MG63 (cell line): Measurements from ENCODE around the gene TANGO2. TPM values are rescaled to one million over a fixed set of nuclear protein-coding genes. Genes with fewer than 3 reads are reported as not detected.

ENCODE experiments used
- DNase-seq: peaks from one replicate; pipeline ENCODE4 v3.0.0-alpha.2; 2020
- H3K27me3 ChIP-seq: fragments of 250-450 bp; sonication (Bioruptor Pico); 2 replicates; pipeline ENCODE4 v1.5.1; 2020; ENCODE audit warnings: mild to moderate bottlenecking, moderate library complexity
- H3K36me3 ChIP-seq: fragments of 250-450 bp; sonication (Bioruptor Pico); 2 replicates; pipeline ENCODE4 v1.5.1; 2020; ENCODE audit warnings: mild to moderate bottlenecking, moderate library complexity
- H3K4me3 ChIP-seq: fragments of 250-450 bp; sonication (Bioruptor Pico); 2 replicates; pipeline ENCODE4 v1.5.1; 2020; ENCODE audit warnings: mild to moderate bottlenecking, moderate library complexity
- H3K9me3 ChIP-seq: fragments of 250-450 bp; sonication (Bioruptor Pico); 2 replicates; pipeline ENCODE4 v1.5.1; 2020; ENCODE audit warnings: mild to moderate bottlenecking, moderate library complexity
- total RNA-seq: library from RNA; depleted of rRNA; stranded (reverse); fragments of >200 nt; shearing (Covaris generic); gene quantifications from 2 replicates; pipeline ENCODE4 v1.2.3, GENCODE V29; 2014; ENCODE audit warnings: low replicate concordance

TANGO2 gene
- total RNA-seq, 1 experiment from 2014 or later, result 21.0 TPM

DNA sequence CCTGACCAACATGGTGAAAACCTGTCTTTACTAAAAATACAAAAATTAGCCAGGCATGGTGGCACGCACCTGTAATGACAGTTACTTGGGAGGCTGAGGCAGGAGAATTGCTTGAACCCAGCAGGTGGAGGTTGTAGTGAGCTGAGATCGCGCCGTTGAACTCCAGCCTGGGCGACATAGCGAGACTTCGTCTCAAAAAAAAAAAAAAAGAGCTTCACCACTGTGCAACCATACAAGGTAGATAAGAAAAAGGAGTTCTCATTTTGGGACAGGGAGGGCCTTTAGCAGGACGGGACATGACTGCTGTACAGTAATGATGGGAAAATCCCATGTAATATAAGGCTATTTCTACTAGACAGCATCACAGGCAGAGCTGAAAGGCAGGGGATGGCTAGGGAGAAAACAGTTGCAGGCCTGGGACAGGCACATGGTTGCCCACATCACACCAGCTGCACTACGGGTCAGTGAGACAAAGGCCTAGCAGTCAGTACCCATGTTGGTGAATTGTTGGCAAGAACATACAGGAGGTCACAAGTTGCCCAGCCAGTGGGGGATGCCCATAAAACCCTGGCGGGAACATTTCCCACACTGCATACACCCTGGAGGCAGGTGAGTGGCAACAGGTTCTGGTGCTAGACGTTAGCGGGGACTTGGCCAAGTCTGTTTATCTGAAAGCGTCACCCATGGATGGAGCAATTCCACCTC, 5.4 kb downstream of the TANGO2 start:
- H3K27me3 ChIP-seq, result no peaks in the 10 kb centered on the region
- no peak for DNase-seq
- peaks cover 5% of the 10 kb centered on the region; the same call in 1 of the 2 replicates for H3K36me3 ChIP-seq
- H3K9me3 ChIP-seq, result no peaks in the 10 kb centered on the region
- H3K4me3 ChIP-seq, result no peak overlapping the region

DNA sequence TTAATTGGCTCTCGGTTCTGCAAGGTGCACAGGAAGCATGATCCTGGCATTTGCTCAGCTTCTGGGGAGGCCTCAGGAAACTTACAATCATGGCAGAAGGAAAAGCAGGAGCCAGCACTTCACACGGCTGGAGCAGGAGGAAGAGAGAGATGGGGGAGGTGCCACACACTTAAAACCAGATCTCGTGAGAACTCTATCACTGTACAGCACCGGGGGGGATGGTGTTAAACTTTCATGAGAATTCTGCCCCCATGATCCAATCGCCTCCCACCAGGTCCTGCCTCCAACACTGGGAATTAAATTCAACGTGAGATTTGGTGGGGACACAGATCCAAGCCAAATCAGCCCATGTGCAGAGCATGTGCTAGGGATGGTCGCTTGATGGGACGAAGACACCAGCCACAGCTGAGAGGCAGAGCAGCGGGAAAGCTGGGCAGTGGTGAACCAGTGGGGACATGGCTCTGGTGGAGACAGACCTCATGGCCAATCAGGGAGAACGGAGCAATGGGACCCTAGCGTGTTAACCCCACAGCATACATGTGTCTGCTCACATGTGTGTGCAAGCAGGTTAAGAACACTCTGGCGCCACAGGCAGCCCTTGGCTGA, 6.2 kb downstream of the TANGO2 start:
- H3K4me3 ChIP-seq, result no peak overlapping the region
- no peaks in the 10 kb centered on the region for H3K27me3 ChIP-seq
- DNase-seq, result no peak
- peaks cover 7% of the 10 kb centered on the region for H3K36me3 ChIP-seq
- no peaks in the 10 kb centered on the region for H3K9me3 ChIP-seq

DNA sequence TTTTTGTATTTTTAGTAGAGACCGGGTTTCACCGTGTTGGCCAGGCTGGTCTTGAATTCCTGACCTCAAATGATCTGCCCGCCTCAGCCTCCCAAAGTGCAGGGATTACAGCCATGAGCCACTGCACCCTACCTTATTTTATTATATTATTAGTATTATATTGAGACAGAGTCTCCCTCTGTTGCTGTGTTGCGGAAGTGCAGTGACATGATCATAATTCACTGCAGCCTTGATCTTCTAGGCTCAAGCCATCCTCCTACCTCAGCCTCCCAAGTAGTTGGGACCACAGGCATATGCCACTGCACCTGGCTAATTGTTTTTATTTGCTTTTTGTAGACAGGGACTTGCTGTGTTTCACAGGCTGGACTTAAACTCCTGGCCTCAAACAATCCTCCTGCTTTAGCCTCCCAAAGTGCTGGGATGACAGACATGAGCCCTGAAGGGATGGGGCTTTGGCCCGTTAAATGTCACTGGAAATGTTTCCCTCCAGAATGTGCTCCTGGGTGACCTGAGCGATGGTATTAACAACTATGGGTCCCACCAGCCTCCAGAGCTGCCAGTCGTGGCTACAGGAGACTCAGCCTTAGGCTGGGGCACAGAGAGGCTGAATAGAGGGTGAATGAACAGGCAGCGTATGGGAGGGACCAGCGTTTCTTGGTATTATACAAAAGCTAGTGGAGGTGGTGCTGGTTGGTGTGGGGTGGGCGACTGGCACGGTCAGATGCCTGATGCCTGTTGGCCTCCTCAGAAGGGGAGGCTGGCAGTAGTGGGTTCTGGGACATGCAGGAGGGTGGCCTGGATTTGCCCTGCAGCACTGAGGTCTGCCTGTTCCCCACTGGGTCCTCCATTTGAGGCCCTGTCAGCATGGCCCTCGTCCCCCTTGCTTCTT, 7.3 kb downstream of the TANGO2 start:
- Histone ChIP-seq H3K36me3 (peaks cover 9% of the 10 kb centered on the region), H3K9me3 (no peaks in the 10 kb centered on the region), H3K4me3 (no peak overlapping the region), H3K27me3 (no peaks in the 10 kb centered on the region)
- DNase-seq, result no peak

DNA sequence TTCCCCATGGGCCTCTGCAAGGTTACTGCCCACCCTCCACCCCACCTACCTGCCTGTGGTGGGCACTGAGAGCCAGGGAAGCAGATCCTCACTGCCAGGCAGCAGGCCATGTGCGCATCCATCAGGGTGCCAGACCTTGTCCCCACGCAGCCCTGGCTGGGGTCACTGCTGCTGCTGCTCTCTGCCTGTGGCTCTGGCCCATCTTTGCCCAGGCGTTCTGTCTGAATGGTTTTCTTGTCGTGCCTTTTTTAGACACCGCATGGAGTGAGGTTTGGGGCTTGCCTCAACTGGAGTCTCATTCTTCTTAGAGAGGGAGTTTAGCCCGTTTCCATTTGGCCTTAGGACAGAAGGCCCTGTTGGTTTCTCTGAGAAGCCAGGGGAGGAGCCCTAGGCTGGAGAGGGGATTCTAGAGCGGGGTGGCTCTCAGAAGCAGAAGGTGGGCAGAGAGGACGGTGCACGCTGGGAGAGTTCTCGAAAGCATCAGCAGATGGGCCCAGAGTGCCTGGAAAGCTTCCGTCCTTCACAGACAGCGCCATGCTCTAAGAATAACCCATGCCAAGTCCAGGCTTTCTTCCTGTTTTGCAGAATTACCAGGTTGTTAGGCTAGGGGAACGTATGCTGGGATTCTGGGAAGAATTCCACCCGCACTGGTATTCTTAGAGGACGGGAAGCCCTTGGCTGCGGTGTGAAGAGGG, 8.1 kb downstream of the TANGO2 start:
- Histone ChIP-seq H3K36me3 (peaks cover 8% of the 10 kb centered on the region), H3K9me3 (no peaks in the 10 kb centered on the region), H3K27me3 (no peaks in the 10 kb centered on the region), H3K4me3 (no peak overlapping the region)
- no peak for DNase-seq

DNA sequence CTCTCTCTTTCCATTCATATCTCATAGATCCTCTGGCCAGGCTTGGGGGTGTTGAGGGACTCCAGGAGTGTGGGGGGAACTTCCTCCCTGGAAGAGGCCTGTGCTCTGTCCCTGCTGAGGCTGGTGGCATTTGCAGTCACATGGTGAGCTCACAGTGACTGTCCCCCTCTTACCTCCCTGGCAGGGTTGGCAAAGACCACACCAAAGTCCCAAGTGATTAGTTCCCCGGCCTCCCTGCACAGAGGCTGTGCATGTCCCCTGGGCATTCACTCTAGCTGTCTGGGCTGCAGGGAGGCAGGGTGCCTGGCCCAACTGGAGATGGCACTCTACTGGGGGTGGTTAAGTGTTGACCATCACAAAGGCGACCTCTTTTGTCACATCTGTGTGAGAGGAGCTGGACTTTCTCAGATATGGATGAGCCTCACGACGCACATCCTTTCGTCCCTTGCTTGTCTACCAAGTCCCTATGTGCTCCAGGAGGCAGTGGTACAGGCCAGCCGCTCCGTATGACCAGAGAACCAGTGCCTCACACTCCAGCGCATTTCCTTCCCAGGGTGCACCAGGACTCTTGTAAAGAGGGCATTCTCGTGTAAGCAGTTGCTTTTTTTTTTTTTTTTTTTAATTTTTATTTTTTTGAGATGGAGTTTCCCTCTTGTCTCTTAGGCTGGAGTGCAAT, 8.8 kb downstream of the TANGO2 start:
- Histone ChIP-seq H3K4me3 (no peak overlapping the region), H3K36me3 (peaks cover 8% of the 10 kb centered on the region), H3K27me3 (no peaks in the 10 kb centered on the region), H3K9me3 (no peaks in the 10 kb centered on the region)
- no peak for DNase-seq

DNA sequence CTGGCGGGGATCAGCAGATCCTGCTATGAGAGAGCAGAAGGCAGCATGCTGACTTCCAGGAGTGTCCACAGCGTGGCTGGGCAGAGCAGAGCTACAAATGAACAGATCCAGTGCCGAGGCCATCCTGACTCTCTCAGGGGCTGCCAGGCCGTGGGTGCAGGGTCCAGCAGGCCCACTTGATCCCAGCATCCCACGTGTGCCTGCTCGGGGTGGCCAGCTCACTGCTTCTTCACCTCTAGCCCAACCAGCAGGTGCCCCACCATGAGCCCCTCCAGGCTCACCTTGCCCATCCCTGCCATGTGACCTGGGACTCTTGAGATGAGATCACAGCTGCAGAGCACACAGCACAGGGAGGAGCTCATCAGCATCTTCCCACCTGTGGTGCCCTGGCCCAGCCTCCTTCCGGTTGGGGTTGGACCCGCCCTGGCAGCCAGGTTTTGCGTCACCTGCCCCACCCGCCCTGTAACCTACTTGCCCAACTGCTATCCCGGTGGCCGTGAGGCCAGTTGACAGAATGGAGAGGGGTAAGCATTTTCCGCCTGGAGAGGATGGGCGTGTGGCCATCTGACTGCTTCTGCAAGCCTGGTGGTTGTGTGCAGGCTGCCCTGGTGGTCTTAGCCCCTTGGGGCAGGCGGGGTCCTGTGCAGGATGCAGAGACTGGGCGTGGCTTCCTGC, 11.0 kb downstream of the TANGO2 start:
- Histone ChIP-seq H3K36me3 (peaks cover 8% of the 10 kb centered on the region), H3K27me3 (no peaks in the 10 kb centered on the region), H3K9me3 (no peaks in the 10 kb centered on the region), H3K4me3 (no peak overlapping the region)
- DNase-seq, result no peak

- Histone ChIP-seq H3K4me3 (no peak overlapping the region), H3K27me3 (no peaks in the 10 kb centered on the region), H3K9me3 (no peaks in the 10 kb centered on the region), H3K36me3 (peaks cover 8% of the 10 kb centered on the region)
- DNase-seq, result no peak
These were observed 11.6 kb downstream of the TANGO2 start for GRCh38 chr22:20032407-20032991.

- Histone ChIP-seq H3K4me3 (no peak overlapping the region), H3K36me3 (peaks cover 8% of the 10 kb centered on the region), H3K9me3 (no peaks in the 10 kb centered on the region), H3K27me3 (no peaks in the 10 kb centered on the region)
- peak; percentile 70 for DNase-seq
These were observed 12.3 kb downstream of the TANGO2 start for GRCh38 chr22:20033045-20033706.

DNA sequence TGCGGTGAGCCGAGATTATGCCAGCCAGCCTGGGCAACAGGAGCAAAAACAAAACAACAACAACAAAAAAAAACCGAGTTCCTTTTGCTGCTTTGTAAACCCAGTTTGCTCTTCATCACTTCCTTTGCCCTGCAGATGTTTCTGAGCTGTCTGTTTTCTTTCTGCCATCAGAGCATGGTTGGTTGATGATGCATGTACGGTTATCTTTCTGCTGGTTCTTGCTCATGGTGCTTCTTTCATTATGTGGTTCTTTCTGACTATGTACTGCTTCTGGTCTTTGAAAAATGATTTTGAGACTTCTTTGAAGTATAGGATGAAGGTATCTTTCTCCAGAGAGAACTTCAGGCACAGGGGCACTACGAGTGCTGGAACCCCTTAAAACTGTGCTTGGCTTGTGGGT, 13.2 kb downstream of the TANGO2 start:
- Histone ChIP-seq H3K27me3 (no peaks in the 10 kb centered on the region), H3K36me3 (peaks cover 8% of the 10 kb centered on the region), H3K4me3 (no peak overlapping the region), H3K9me3 (no peaks in the 10 kb centered on the region)
- no peak for DNase-seq

DNA sequence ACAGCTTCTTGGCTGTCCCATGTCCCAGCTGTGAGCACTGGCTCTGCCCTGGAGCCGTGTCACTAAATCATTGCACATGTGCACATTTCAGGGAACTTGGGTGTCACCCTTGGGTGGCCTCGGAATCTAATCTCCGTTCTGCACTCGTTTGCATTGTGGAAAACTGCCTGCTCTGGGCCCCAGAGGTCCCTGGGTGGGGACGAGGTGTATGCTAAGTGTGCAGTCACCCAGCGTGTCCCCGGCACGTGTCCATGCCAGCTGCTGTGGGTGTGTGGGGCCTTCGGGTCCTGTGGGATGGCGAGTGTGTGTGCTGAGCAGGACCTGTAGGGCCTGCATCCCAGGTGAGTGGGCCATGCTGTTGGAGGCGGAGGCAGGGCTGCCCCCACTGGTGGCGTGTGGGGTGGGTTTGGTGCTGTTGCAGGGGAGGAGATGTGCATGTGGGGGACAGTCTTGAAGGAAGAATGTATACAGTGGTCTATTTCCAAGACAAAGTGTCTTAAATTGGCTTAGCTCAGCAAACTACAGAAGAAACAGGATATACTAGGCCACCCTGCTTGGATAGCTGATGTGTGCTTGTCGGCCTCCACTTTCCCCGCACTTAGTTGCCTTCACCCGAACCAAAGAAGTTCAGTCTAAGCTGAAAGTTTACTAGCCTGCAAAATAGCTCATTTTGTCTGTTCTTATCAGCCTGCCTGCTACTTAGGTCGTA, 14.6 kb downstream of the TANGO2 start:
- H3K36me3 ChIP-seq, result peaks cover 8% of the 10 kb centered on the region
- DNase-seq, result no peak

DNA sequence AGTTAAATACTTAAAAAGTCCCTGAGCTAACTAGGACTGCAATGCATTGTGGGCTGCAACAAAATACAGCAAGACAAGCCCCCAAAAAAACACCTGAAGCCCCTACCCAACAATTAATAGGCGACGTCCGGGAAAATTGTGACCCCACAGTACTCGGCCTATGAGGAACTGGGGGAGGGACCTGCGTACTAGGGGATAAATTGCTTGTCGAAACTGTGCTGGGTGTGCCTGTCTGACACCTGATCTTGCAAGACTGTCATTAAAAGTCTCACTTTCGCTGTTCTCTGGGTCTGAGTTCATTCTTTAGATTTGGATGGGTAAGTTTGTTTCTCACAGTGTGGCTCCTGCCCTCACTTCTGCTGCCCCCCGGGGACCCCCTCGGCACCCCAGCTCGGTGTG, 15.2 kb downstream of the TANGO2 start:
- Histone ChIP-seq H3K27me3 (no peaks in the 10 kb centered on the region), H3K36me3 (peaks cover 8% of the 10 kb centered on the region), H3K4me3 (no peak overlapping the region), H3K9me3 (no peaks in the 10 kb centered on the region)
- DNase-seq, result no peak

More for the DNA sequence above, 14.6 kb downstream of the TANGO2 start:
- no peaks in the 10 kb centered on the region for H3K27me3 ChIP-seq
- no peaks in the 10 kb centered on the region for H3K9me3 ChIP-seq
- H3K4me3 ChIP-seq, result no peak overlapping the region

GRCh38 chr22:20036535-20037392, 15.9 kb downstream of the TANGO2 start:
- H3K36me3 ChIP-seq, result peaks cover 8% of the 10 kb centered on the region
- no peaks in the 10 kb centered on the region for H3K27me3 ChIP-seq
- DNase-seq, result no peak
- no peaks in the 10 kb centered on the region for H3K9me3 ChIP-seq
- no peak overlapping the region for H3K4me3 ChIP-seq

DNA sequence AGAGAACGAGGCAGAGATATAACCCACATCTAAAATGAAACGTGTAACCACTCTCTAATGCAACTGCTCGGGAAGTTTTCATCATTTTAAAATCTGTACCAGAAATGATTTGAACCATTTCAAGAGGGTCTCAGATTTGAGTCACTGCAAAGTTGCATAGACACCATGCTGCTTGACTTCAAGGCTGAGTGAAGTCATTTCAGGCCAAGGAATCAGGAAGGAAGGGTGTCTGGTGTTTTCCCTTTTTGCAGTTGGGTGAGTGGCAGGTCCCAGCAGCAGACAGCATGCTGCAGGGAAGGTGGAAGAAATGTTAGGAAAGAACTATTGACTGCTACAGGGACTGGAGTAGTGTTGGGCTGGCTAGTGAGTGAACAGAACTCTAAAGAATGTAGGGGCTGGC, 16.5 kb downstream of the TANGO2 start:
- DNase-seq, result no peak
- H3K9me3 ChIP-seq, result no peaks in the 10 kb centered on the region
- H3K36me3 ChIP-seq, result peaks cover 3% of the 10 kb centered on the region
- H3K27me3 ChIP-seq, result no peaks in the 10 kb centered on the region
- H3K4me3 ChIP-seq, result no peak overlapping the region

- Histone ChIP-seq H3K27me3 (no peaks in the 10 kb centered on the region), H3K9me3 (no peaks in the 10 kb centered on the region), H3K36me3 (no peaks in the 10 kb centered on the region; the same call in 1 of the 2 replicates), H3K4me3 (no peak overlapping the region)
- DNase-seq, result no peak
These were observed 17.7 kb downstream of the TANGO2 start for GRCh38 chr22:20038574-20038973.
